NCI-H2107 treated with DMSO at 0.1 percent for 48 hours (cell line): ENCODE data around the gene RIMS3.
A peak's percentile ranks its signal among the peaks of the same experiment; 100 is the strongest.

Experiments
- DNase-seq: peaks from one replicate; lab custom pipeline; 2025; ENCODE audit not compliant: unreplicated experiment; lab: John Stamatoyannopoulos, UW

The RIMS3 gene

GRCh38 chr1:40653851-40654537 is 11.5 kb downstream of the RIMS3 start:
- peak; percentile 73 for DNase-seq

DNA sequence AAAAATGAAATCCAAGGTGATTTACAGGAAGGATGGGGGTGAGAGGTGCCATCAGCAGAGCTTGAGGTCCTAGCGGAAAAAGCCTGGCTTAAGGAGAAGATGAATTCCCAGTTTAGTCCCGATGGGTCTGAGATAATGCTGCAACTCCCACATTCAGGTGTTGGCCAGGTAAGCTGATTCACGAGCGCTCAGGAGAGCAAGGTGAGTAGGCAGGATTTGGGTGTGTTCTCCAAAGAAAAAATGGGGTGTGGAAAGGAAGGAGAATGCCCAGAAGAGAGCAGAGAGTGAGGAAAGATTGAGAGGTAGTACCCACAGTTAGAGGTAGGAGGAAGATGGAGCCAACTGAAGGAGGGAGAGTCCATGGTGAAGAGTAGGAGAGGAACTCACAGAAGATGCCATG is 12.5 kb downstream of the RIMS3 start:
- no peak for DNase-seq

GRCh38 chr1:40652468-40652867 is 13.0 kb downstream of the RIMS3 start:
- no peak for DNase-seq

DNA sequence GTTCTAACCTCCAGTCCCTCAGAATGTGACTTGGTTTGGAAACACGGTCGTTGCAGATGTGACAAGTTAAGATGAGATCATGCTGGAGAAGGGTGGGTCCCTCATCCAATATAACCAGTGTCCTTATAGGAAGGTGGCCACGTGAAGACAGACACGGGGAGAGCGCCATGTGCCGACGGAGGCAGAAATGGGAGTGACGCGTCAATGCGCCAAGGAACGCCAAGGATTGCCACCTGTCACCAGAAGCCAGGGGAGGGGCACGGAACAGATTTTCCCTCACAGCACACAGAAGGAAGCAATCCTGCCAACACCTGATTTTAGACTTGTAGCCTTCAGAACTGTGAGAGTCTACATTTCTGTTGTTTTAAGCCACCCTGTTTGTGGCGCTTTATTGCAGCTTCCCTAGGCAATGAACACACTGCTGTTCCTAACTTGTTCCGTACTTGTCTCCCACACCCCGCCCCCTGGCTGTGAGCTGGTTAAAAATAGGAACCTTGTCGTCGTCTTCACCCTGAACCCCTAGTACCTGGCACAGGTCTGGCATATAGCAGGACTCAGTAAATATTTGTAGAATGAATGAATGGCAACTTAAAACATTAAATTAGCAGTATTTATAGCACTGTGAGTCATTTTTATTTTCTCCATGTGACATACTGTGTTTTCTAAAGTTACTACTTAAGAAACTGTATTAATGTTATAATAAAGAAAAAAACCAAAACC is 14.2 kb downstream of the RIMS3 start:
- no peak for DNase-seq

DNA sequence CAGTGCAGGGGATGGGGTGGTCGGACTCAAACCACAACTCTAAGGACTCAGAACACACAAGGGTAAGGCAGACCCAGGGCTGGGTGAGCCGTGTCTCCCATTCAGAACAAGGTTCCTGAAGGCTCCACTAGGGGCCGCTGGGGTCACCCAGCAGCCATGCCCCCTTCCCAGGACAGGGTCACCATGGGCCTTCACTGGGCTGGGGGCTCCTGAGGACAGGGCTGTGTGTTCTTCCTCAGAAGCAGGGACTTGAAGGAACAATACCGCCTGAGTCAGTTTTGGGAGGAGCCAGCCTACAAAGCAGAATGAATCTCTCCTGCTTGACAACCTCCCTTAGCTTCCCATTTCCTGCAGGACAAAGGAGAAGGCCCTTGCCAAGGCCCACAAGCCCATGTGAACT is 15.4 kb downstream of the RIMS3 start:
- DNase-seq: no peak

DNA sequence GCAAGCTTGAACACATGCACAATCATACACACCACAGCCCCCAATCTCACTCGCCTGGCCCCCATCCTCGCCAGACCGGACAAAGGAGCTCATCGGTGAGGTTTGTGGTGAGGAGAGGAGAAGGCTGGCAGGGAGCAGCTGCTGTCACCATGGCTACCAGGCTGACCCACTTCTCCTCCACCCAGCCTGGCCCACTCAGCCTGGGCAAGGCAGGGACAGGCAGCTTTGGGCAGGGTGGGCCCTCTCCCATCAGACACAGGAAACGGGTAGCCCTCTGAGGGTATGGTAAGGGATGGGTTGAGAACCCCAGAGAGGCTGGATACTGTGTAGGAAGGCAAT is 15.9 kb downstream of the RIMS3 start:
- peak; percentile 26 for DNase-seq

- DNase-seq: no peak
These were observed 16.4 kb downstream of the RIMS3 start for GRCh38 chr1:40648928-40649591.

- no peak for DNase-seq
These were observed 17.3 kb downstream of the RIMS3 start for GRCh38 chr1:40648200-40648599.

DNA sequence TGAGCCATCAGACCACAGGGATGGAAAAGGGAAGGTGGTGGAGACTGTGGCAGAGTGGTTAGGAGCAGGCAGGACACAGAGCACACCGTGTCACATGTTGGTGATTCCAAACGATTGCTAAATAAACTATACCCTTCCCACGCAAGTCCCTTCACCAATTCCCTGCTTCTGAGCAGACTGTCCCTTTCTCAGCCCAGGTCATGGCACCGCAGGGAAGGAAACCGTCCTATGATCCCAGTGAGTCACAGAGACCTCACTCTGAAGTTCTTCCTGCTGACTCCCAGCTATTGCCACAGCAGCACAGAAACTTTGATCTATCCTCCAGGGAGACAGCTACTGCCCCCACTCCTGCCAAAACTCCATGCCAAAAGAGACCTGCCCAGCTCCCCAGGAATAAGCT is 19.2 kb downstream of the RIMS3 start:
- no peak for DNase-seq

- DNase-seq: no peak
These were observed 20.3 kb downstream of the RIMS3 start for GRCh38 chr1:40645118-40645680.

- DNase-seq: no peak
These were observed 23.8 kb downstream of the RIMS3 start for GRCh38 chr1:40641601-40642242.

GRCh38 chr1:40640314-40641076 is 25.0 kb downstream of the RIMS3 start:
- DNase-seq: no peak

GRCh38 chr1:40638097-40639036 is 27.1 kb downstream of the RIMS3 start:
- DNase-seq: no peak

DNA sequence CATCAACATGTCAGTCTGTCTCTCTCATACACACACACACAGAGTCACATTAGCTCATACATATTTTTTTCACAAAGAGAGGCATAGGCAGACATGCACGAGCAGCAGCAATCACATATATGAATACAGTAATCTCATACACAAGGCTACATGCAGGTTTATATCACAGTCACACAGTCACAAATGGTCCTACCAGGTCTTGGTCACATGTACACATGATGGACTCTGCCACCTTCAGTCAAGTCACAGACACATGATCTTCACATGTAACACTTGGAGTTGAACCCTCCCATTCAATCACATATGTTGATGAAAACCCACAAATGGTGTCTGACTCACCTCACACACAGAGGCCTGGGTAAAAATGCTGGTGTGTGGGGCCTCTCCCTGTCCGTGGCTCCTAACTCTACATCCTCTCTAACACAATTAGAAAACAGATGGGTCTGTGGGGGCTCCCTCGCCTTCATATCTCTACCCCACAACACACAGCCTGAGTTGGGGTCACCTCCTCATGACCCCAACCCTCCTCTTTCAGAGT is 27.9 kb downstream of the RIMS3 start:
- no peak for DNase-seq

DNA sequence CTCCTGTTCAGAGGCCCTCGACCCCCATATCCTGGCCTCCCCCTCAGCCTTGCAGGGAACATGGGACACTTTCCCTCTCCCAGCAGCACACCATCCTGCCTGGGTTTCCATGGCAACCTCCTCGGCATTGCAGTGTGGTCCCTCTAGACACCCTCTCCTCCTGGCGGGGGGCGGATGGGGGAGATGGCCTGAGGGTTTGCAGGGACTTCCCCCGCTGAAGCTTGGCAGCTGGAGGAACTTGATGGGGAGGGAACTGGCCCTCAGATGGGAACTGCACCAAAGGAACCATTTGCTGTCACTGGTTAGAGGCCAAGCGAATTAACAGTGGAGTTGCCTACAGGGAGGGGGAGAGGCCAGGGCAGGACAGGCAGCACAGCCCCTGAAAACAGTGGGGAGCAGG is 28.7 kb downstream of the RIMS3 start:
- no peak for DNase-seq

DNA sequence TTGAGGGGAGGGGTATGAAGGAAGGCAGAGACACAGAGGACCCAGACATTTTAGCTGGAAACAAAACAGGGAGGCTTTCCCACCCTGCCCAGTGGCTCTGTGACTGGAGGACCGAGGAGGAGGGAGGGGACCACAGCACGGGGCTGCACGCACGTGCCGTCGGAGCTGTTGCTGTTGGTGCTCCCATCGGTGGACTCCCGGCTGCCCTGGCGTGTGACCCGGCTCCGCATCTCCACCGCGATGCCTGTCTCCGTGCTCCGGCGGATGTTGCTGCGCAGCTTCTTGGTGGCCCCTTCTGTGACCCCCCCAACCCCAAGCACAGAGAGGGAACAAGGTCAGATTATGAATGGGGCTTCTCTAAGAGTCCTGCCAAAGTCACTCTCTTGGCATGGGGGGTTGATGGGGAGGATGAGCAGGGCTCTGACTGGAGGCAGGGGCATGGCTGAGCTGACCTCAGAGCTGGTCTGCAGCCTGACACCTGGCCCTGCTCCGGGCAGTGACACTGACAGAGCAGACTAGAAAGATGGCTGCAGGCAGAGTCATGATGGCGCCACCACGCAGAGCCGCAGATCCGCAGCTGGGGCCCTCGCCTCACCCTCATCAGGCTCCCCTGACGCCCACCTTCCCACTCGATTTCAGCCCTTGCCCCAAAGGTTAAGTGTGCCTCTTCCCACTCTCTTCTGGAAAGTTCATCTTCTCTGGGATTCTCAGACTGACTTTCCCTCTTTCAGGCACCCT is 29.6 kb downstream of the RIMS3 start:
- no peak for DNase-seq

DNA sequence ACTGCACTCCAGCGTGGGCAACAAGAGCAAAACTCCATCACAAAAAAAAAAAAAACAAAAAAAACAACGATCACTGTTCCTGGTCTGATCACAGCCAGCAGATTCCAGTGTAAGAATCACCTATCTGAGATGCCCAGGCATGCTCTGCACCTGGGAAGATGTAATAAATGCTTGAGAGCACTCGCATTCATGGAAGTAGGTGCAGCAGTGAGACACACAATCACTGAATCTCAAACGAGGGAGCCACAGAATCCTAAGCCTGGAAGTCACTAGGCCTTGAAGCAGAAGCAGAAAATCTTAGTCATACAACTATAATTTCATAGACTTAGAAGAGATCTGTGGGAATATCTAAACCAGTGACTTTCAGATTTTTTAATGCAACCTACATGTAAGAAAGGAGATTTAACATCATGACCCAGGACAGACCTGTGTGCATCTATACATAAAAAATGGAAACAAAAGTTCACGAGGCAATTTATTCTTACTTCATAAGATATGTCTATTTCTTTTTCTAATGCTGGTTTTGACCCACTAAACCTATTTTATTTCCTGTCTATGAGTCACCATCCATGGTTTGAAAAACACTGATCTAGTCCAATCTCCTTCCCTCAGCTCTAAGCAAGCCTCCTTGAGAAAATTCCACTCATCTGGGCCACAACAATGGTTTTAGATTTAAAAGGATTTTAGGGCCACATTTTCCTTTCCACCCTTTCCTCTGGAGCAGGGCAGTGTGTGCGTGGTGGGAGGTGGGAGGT is 30.4 kb downstream of the RIMS3 start:
- DNase-seq: no peak

DNA sequence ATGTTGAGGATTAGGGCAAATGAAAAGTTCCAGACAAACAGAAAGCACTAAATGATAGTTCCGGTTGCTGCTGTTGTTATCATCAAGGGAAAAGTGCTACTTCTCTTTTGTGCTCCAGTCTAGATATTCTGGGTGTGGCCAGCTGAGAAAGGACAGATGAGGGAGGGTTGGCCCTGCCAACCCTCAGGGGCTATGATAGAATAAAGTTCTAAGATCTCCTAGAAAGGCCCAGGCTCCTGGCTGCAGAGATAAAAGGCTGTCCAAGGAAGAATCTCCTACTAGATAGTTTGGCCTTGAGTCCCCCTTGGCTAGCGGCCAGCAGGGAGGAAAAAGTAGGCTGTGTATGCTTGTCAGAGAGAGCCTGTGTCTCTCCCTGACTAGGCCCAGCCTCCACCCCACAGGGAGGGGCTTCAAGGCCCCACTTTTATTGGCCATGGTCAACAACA is 31.5 kb downstream of the RIMS3 start:
- DNase-seq: no peak
